Measurements from ENCODE around the gene CHIT1. TPM values are rescaled to one million over a fixed set of nuclear protein-coding genes. Genes with fewer than 3 reads are reported as not detected.

Gene CHIT1
- polyA plus RNA-seq, 1 donor from 2014 or later: not detected

DNA sequence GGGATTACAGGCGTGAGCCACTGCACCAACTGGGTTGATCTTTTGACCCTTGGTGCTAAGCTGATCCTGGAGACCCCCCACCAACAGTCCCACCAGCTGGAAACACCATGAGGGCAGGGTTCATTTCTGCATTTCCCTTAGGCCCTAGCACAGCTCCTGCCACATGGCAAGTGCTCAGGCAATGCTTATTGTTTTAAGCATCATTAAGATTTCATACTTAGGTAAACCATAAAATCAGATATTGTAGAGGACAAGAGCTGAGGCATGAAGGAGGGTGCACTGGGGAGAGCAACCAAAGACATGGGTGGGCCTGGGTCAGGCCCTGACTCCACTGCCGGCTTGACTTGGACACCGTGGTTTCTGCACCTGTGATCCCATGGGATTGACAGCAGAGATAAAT is 17.7 kb downstream of the CHIT1 start:
- no peak overlapping the region for H2AFZ ChIP-seq (ENCODE audit: low read depth, low read length)
- TF ChIP-seq, protein P1, sequence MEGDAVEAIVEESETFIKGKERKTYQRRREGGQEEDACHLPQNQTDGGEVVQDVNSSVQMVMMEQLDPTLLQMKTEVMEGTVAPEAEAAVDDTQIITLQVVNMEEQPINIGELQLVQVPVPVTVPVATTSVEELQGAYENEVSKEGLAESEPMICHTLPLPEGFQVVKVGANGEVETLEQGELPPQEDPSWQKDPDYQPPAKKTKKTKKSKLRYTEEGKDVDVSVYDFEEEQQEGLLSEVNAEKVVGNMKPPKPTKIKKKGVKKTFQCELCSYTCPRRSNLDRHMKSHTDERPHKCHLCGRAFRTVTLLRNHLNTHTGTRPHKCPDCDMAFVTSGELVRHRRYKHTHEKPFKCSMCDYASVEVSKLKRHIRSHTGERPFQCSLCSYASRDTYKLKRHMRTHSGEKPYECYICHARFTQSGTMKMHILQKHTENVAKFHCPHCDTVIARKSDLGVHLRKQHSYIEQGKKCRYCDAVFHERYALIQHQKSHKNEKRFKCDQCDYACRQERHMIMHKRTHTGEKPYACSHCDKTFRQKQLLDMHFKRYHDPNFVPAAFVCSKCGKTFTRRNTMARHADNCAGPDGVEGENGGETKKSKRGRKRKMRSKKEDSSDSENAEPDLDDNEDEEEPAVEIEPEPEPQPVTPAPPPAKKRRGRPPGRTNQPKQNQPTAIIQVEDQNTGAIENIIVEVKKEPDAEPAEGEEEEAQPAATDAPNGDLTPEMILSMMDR (IDR thresholded peaks at IDR 0.05; ENCODE audit: poor library complexity, severe bottlenecking): no peak
- TF ChIP-seq MXI1 (conservative IDR thresholded peaks at IDR 0.05; ENCODE audit: poor library complexity, severe bottlenecking) (no peak), POLR2AphosphoS5 (IDR thresholded peaks at IDR 0.05) (no peak), SMC3 (conservative IDR thresholded peaks at IDR 0.05; ENCODE audit: poor library complexity) (no peak), EP300 (conservative IDR thresholded peaks at IDR 0.05; ENCODE audit: poor library complexity, severe bottlenecking) (no peak), RAD21 (conservative IDR thresholded peaks at IDR 0.05) (no peak), EZH2 (IDR thresholded peaks at IDR 0.05; ENCODE audit: borderline replicate concordance, insufficient read depth, low read length, poor library complexity, severe bottlenecking) (no peak), TAF1 (IDR thresholded peaks at IDR 0.05; ENCODE audit: low read depth) (no peak)
- TF ChIP-seq, protein P2, sequence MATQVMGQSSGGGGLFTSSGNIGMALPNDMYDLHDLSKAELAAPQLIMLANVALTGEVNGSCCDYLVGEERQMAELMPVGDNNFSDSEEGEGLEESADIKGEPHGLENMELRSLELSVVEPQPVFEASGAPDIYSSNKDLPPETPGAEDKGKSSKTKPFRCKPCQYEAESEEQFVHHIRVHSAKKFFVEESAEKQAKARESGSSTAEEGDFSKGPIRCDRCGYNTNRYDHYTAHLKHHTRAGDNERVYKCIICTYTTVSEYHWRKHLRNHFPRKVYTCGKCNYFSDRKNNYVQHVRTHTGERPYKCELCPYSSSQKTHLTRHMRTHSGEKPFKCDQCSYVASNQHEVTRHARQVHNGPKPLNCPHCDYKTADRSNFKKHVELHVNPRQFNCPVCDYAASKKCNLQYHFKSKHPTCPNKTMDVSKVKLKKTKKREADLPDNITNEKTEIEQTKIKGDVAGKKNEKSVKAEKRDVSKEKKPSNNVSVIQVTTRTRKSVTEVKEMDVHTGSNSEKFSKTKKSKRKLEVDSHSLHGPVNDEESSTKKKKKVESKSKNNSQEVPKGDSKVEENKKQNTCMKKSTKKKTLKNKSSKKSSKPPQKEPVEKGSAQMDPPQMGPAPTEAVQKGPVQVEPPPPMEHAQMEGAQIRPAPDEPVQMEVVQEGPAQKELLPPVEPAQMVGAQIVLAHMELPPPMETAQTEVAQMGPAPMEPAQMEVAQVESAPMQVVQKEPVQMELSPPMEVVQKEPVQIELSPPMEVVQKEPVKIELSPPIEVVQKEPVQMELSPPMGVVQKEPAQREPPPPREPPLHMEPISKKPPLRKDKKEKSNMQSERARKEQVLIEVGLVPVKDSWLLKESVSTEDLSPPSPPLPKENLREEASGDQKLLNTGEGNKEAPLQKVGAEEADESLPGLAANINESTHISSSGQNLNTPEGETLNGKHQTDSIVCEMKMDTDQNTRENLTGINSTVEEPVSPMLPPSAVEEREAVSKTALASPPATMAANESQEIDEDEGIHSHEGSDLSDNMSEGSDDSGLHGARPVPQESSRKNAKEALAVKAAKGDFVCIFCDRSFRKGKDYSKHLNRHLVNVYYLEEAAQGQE (IDR thresholded peaks at IDR 0.05; ENCODE audit: borderline replicate concordance): no peak
- H3K27me3 ChIP-seq (ENCODE audit: insufficient read depth, low read depth, low read length): no peaks in the 10 kb centered on the region
- no peaks in the 10 kb centered on the region for H3F3A ChIP-seq (ENCODE audit: insufficient read depth, low read length, poor library complexity, severe bottlenecking)
- H3K9ac ChIP-seq (ENCODE audit: low read length): no peak overlapping the region
- H3K27ac ChIP-seq (ENCODE audit: low read length): no peak overlapping the region
- H3K4me3 ChIP-seq (ENCODE audit: low read length): no peak overlapping the region
- no peaks in the 10 kb centered on the region for H4K20me1 ChIP-seq (ENCODE audit: insufficient read depth)
- no peaks in the 10 kb centered on the region for H3K9me2 ChIP-seq (ENCODE audit: insufficient read depth, low read length)
- H3K9me3 ChIP-seq (ENCODE audit: low read length): no peaks in the 10 kb centered on the region
- H3K79me2 ChIP-seq (replicated peaks; ENCODE audit: insufficient read depth, low read length): no peaks in the 10 kb centered on the region
- no peaks in the 10 kb centered on the region for H3K36me3 ChIP-seq (ENCODE audit: insufficient read depth, low read length)
- no peak overlapping the region for H3K4me2 ChIP-seq (ENCODE audit: low read length)

DNA sequence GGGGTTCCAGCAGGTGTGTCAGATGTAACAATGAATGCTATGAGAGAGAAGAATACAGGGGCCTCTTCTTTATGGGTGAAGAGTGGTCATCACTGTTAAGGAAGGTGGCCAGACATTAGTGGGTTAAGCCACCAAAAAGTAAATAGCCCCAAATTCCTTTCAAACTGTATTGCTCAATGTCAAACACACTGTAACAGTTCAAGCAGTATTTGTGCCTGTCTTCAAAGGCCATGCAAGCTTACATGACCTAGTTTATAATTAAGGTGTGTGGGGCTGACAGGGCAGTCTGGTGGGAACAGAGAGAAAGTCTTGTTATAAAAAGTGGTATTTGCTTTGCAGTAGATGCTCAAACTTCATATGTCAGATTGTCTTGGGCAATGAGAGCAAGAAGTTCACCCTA is 18.5 kb downstream of the CHIT1 start:
- Histone ChIP-seq H3K9ac (ENCODE audit: low read length) (no peak overlapping the region), H3K27me3 (ENCODE audit: insufficient read depth, low read depth, low read length) (no peaks in the 10 kb centered on the region), H4K20me1 (ENCODE audit: insufficient read depth) (no peaks in the 10 kb centered on the region), H3K79me2 (replicated peaks; ENCODE audit: insufficient read depth, low read length) (no peaks in the 10 kb centered on the region), H3K4me2 (ENCODE audit: low read length) (no peak overlapping the region), H3F3A (ENCODE audit: insufficient read depth, low read length, poor library complexity, severe bottlenecking) (no peaks in the 10 kb centered on the region), H3K27ac (ENCODE audit: low read length) (no peak overlapping the region), H3K36me3 (ENCODE audit: insufficient read depth, low read length) (no peaks in the 10 kb centered on the region), H3K9me3 (ENCODE audit: low read length) (no peaks in the 10 kb centered on the region), H3K4me3 (ENCODE audit: low read length) (no peak overlapping the region), H2AFZ (ENCODE audit: low read depth, low read length) (no peak overlapping the region), H3K9me2 (ENCODE audit: insufficient read depth, low read length) (no peaks in the 10 kb centered on the region)
- TF ChIP-seq POLR2AphosphoS5 (IDR thresholded peaks at IDR 0.05): no peak
- TF ChIP-seq EZH2 (IDR thresholded peaks at IDR 0.05; ENCODE audit: borderline replicate concordance, insufficient read depth, low read length, poor library complexity, severe bottlenecking): no peak
- TF ChIP-seq TAF1 (IDR thresholded peaks at IDR 0.05; ENCODE audit: low read depth): no peak
- TF ChIP-seq MXI1 (conservative IDR thresholded peaks at IDR 0.05; ENCODE audit: poor library complexity, severe bottlenecking): no peak
- TF ChIP-seq EP300 (conservative IDR thresholded peaks at IDR 0.05; ENCODE audit: poor library complexity, severe bottlenecking): no peak
- TF ChIP-seq, protein P2 (IDR thresholded peaks at IDR 0.05; ENCODE audit: borderline replicate concordance): no peak
- TF ChIP-seq, protein P1 (IDR thresholded peaks at IDR 0.05; ENCODE audit: poor library complexity, severe bottlenecking): no peak
